Stimulated activated memory B cell treated with anti-CD40 and anti-IgM and Interleukin-4, amounts not matched to agents 10 μg/mL and 1 μg/mL and 100 μg/mL, for 72 hours (primary cell): ENCODE measurements around the gene CRISPLD2.

Source experiments
- ATAC-seq: fragments of 150-1000 bp; cut with Tn5 transposase; 2 replicates; pipeline ENCODE4 v1.10.0; 2021
- H3K27ac Mint-ChIP-seq: one replicate; pipeline ENCODE4 v1.8.0; 2022; ENCODE audit warnings: mild to moderate bottlenecking, mixed read lengths
- H3K27me3 Mint-ChIP-seq: one replicate; pipeline ENCODE4 v1.8.0; 2022; ENCODE audit warnings: mixed read lengths
- H3K36me3 Mint-ChIP-seq: one replicate; pipeline ENCODE4 v1.8.0; 2022; ENCODE audit warnings: mixed read lengths
- H3K4me1 Mint-ChIP-seq: one replicate; pipeline ENCODE4 v1.8.0; 2022; ENCODE audit warnings: mixed read lengths
- H3K4me3 Mint-ChIP-seq: one replicate; pipeline ENCODE4 v1.8.0; 2022; ENCODE audit warnings: mild to moderate bottlenecking, moderate library complexity, mixed read lengths
- H3K9me3 Mint-ChIP-seq: one replicate; pipeline ENCODE4 v1.8.0; 2022; ENCODE audit warnings: mixed read lengths

CRISPLD2 gene

GRCh38 chr16:84924331-84925091 lies 104.7 kb downstream of the CRISPLD2 start:
- H3K36me3 Mint-ChIP-seq: no peaks in the 10 kb centered on the region
- H3K9me3 Mint-ChIP-seq: no peaks in the 10 kb centered on the region
- no peak overlapping the region for H3K27ac Mint-ChIP-seq
- no peak overlapping the region for H3K4me3 Mint-ChIP-seq
- H3K4me1 Mint-ChIP-seq: no peaks in the 10 kb centered on the region
- ATAC-seq: no peak
- H3K27me3 Mint-ChIP-seq: peaks cover 25% of the 10 kb centered on the region

GRCh38 chr16:84925092-84925772 lies 105.4 kb downstream of the CRISPLD2 start:
- no peak for ATAC-seq
- peaks cover 24% of the 10 kb centered on the region for H3K27me3 Mint-ChIP-seq

GRCh38 chr16:84925773-84926372 lies 106.1 kb downstream of the CRISPLD2 start:
- ATAC-seq: no peak
- Mint-ChIP-seq H3K9me3 (peaks cover 6% of the 10 kb centered on the region), H3K27me3 (peaks cover 18% of the 10 kb centered on the region), H3K4me1 (no peaks in the 10 kb centered on the region), H3K36me3 (no peaks in the 10 kb centered on the region), H3K4me3 (no peak overlapping the region), H3K27ac (no peak overlapping the region)

More at GRCh38 chr16:84925092-84925772, 105.4 kb downstream of the CRISPLD2 start:
- no peaks in the 10 kb centered on the region for H3K4me1 Mint-ChIP-seq
- H3K4me3 Mint-ChIP-seq: no peak overlapping the region
- H3K27ac Mint-ChIP-seq: no peak overlapping the region
- H3K36me3 Mint-ChIP-seq: no peaks in the 10 kb centered on the region
- peaks cover under 1% of the 10 kb centered on the region for H3K9me3 Mint-ChIP-seq

GRCh38 chr16:84926462-84926861 lies 106.7 kb downstream of the CRISPLD2 start:
- Mint-ChIP-seq H3K36me3 (no peaks in the 10 kb centered on the region), H3K4me1 (no peaks in the 10 kb centered on the region), H3K27ac (no peak overlapping the region), H3K9me3 (peaks cover 9% of the 10 kb centered on the region), H3K4me3 (no peak overlapping the region), H3K27me3 (peaks cover 14% of the 10 kb centered on the region)
- no peak for ATAC-seq

GRCh38 chr16:84927621-84928591 lies 108.1 kb downstream of the CRISPLD2 start:
- H3K4me1 Mint-ChIP-seq: no peaks in the 10 kb centered on the region
- no peak overlapping the region for H3K27ac Mint-ChIP-seq
- H3K4me3 Mint-ChIP-seq: no peak overlapping the region
- ATAC-seq: no peak
- peaks cover 9% of the 10 kb centered on the region for H3K9me3 Mint-ChIP-seq
- no peaks in the 10 kb centered on the region for H3K36me3 Mint-ChIP-seq
- H3K27me3 Mint-ChIP-seq: peaks cover 14% of the 10 kb centered on the region

GRCh38 chr16:84928679-84929420 lies 109.1 kb downstream of the CRISPLD2 start:
- Mint-ChIP-seq H3K4me1 (no peaks in the 10 kb centered on the region), H3K36me3 (no peaks in the 10 kb centered on the region), H3K27me3 (peaks cover 14% of the 10 kb centered on the region), H3K4me3 (no peak overlapping the region), H3K27ac (no peak overlapping the region), H3K9me3 (peaks cover 9% of the 10 kb centered on the region)
- no peak for ATAC-seq

- Mint-ChIP-seq H3K4me1 (no peaks in the 10 kb centered on the region), H3K4me3 (no peak overlapping the region), H3K27me3 (peaks cover 8% of the 10 kb centered on the region), H3K9me3 (peaks cover 9% of the 10 kb centered on the region), H3K36me3 (no peaks in the 10 kb centered on the region), H3K27ac (no peak overlapping the region)
- ATAC-seq: no peak
Measured at GRCh38 chr16:84929421-84930297, 109.9 kb downstream of the CRISPLD2 start.

GRCh38 chr16:84930298-84931106 lies 110.7 kb downstream of the CRISPLD2 start:
- Mint-ChIP-seq H3K27ac (no peak overlapping the region), H3K27me3 (no peaks in the 10 kb centered on the region), H3K36me3 (no peaks in the 10 kb centered on the region), H3K4me1 (no peaks in the 10 kb centered on the region), H3K4me3 (no peak overlapping the region), H3K9me3 (peaks cover 9% of the 10 kb centered on the region)
- ATAC-seq: peak; percentile 54

GRCh38 chr16:84931107-84931494 lies 111.3 kb downstream of the CRISPLD2 start:
- Mint-ChIP-seq H3K36me3 (no peaks in the 10 kb centered on the region), H3K27ac (no peak overlapping the region), H3K4me1 (no peaks in the 10 kb centered on the region), H3K27me3 (no peaks in the 10 kb centered on the region), H3K4me3 (no peak overlapping the region), H3K9me3 (peaks cover 9% of the 10 kb centered on the region)
- ATAC-seq: no peak

- no peak overlapping the region for H3K27ac Mint-ChIP-seq
- no peaks in the 10 kb centered on the region for H3K4me1 Mint-ChIP-seq
- peaks cover 9% of the 10 kb centered on the region for H3K9me3 Mint-ChIP-seq
- no peak overlapping the region for H3K4me3 Mint-ChIP-seq
- H3K27me3 Mint-ChIP-seq: no peaks in the 10 kb centered on the region
- no peak for ATAC-seq
- H3K36me3 Mint-ChIP-seq: no peaks in the 10 kb centered on the region
Measured at GRCh38 chr16:84931506-84931905, 111.7 kb downstream of the CRISPLD2 start.

- Mint-ChIP-seq H3K36me3 (no peaks in the 10 kb centered on the region), H3K9me3 (peaks cover 9% of the 10 kb centered on the region), H3K27ac (no peak overlapping the region), H3K27me3 (peaks cover 3% of the 10 kb centered on the region), H3K4me3 (no peak overlapping the region), H3K4me1 (no peaks in the 10 kb centered on the region)
- no peak for ATAC-seq
Measured at GRCh38 chr16:84932681-84933080, 112.9 kb downstream of the CRISPLD2 start.

- H3K9me3 Mint-ChIP-seq: peaks cover 9% of the 10 kb centered on the region
- H3K27me3 Mint-ChIP-seq: peaks cover 9% of the 10 kb centered on the region
- no peaks in the 10 kb centered on the region for H3K4me1 Mint-ChIP-seq
- H3K4me3 Mint-ChIP-seq: no peak overlapping the region
- H3K36me3 Mint-ChIP-seq: no peaks in the 10 kb centered on the region
- ATAC-seq: no peak
- no peak overlapping the region for H3K27ac Mint-ChIP-seq
Measured at GRCh38 chr16:84933774-84934631, 114.2 kb downstream of the CRISPLD2 start.
